GM12891 (cell line): Measurements from ENCODE around the gene NXPE3.

ENCODE experiments used
- POLR2A ChIP-seq: IDR thresholded peaks from 2 replicates; pipeline ENCODE4 v1.6.1; 2011; ENCODE audit warnings: low read depth, low read length, control low read depth
- POLR2AphosphoS5 ChIP-seq: IDR thresholded peaks from 2 replicates; pipeline ENCODE4 v1.6.1; 2011; ENCODE audit warnings: low read depth, low read length, control low read depth
- POU2F2 ChIP-seq: IDR thresholded peaks from 2 replicates; pipeline ENCODE4 v1.6.1; 2011; ENCODE audit warnings: low read depth, mild to moderate bottlenecking, control low read depth, low read length, moderate library complexity

GRCh38 chr3:101814835-101815234 lies 35.8 kb downstream of the NXPE3 start:
- TF ChIP-seq POU2F2: no peak
- no peak for TF ChIP-seq POLR2A
- TF ChIP-seq POLR2AphosphoS5: no peak
